Measurements from ENCODE around the gene PRKD2. TPM values are rescaled to one million over a fixed set of nuclear protein-coding genes. Genes with fewer than 3 reads are reported as not detected.

Gene PRKD2
- total and polyA plus RNA-seq, 10 of the 15 experiments (the other 5 are each of a cell fraction or from before 2014, with no cell fraction given): 2.3 to 98.8 (median 32.9) TPM

DNA sequence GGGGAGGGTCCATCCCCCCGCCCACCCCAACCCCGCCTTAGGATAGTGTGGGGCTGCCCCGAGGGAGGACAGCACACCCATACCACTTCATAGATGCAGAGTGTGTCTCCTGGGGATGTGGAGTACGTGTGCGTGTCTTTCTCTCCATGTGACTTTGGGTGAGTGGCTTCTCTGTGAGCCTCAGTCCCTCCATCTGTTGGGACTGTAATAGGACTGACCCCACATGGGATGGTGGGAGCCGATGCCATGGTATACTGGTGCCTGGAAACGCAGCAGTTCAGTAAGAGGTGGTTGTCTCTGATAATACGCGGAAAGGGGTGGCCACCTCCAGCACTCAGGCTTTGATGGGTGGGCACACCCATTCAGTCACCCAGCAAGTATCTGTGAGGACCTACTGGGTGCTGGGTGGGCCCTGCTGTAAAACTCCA is 816 bp upstream of the PRKD2 start:
- Histone ChIP-seq H3K4me2 (ENCODE audit: control insufficient read depth, insufficient read depth) (peak overlapping the region; percentile 77), H3K9ac (ENCODE audit: control insufficient read depth, insufficient read depth, low read length) (peak overlapping the region; percentile 82), H3K4me1 (ENCODE audit: control insufficient read depth, insufficient read depth, low read length) (peaks cover 30% of the 10 kb centered on the region), H3K27ac (ENCODE audit: control insufficient read depth, insufficient read depth) (peak overlapping the region; percentile 88), H4K20me1 (ENCODE audit: control insufficient read depth, insufficient read depth) (no peaks in the 10 kb centered on the region), H3K4me3 (peak overlapping the region; percentile 91), H3K27me3 (replicated peaks in 1 of 2; ENCODE audit: control insufficient read depth in 2 of 2, insufficient read depth in 2 of 2, low read length in 1 of 2) (no peaks in the 10 kb centered on the region), H3K36me3 (ENCODE audit: control insufficient read depth in 2 of 2, insufficient read depth in 2 of 2, low read length in 1 of 2) (peaks cover 4 to 24% of the 10 kb centered on the region in 2 experiments; a peak in 3 of 4 replicates), H2AFZ (ENCODE audit: control insufficient read depth, low read depth, low read length) (no peak overlapping the region), H3K9me3 (replicated peaks; ENCODE audit: control insufficient read depth, insufficient read depth, low read length) (no peaks in the 10 kb centered on the region), H3K79me2 (ENCODE audit: control insufficient read depth, insufficient read depth, low read length) (peaks cover 47% of the 10 kb centered on the region)
- ATAC-seq (peak; percentile 10), DNase-seq (ENCODE audit: low read depth, low spot score) (no peak), FAIRE-seq (no peak)
- POLR2A ChIA-PET: interaction anchor here (0.6 to 1.4 kb wide), 4 partner anchors 11 to 395 kb away, joined by 3 to 5 read pairs (median 4); partner anchors contain the start of genes DACT3 and ZC3H4
- in situ Hi-C loops (cut with MboI) (no loop called here), intact Hi-C loops (cut with micrococcal nuclease; ENCODE audit: unreplicated experiment) (loop anchor here (5.0 kb wide), 1 partner anchor 105 kb away; no protein-coding TSS in a partner anchor)
- SMC1A ChIA-PET (ENCODE audit: uncharacterized antibody, unreplicated experiment): interaction anchor here (0.8 to 1.3 kb wide), 6 partner anchors 11 to 107 kb away, joined by 3 to 4 read pairs (median 3); no protein-coding TSS in a partner anchor
- no TSS peak for BruUV-seq (replicated peaks)
- WGBS (ENCODE audit: insufficient coverage, insufficient replicate concordance, low lambda C conversion rate, missing lambda C conversion rate): 0% methylated on average over 9 of the region's 9 CpGs
- RAD21 ChIA-PET (ENCODE audit: unreplicated experiment): interaction anchor here (1.0 to 2.1 kb wide), 5 partner anchors 26 to 99 kb away, joined by 3 to 7 read pairs (median 4); partner anchors contain the start of genes DACT3 and FKRP
- CTCF ChIA-PET: interaction anchor here (1.2 to 1.3 kb wide), 2 partner anchors 13 to 14 kb away, joined by 5 to 8 read pairs; no protein-coding TSS in a partner anchor
- TF ChIP-seq E2F8 (IDR thresholded peaks at IDR 0.05; ENCODE audit: low read depth, partially characterized antibody) (no peak), CTCF (IDR thresholded peaks at IDR 0.05 in 2 of 3, conservative IDR thresholded peaks at IDR 0.05 in 1 of 3; ENCODE audit: control insufficient read depth in 2 of 3, extremely low read depth in 1 of 3, insufficient read depth in 1 of 3, low read depth in 3 of 3, low read length in 3 of 3) (no peak), CBX3 (IDR thresholded peaks at IDR 0.05; ENCODE audit: borderline replicate concordance, low read depth) (no peak), SMARCA5 (IDR thresholded peaks at IDR 0.05) (0 out of 2 replicates have a peak, but pooled peaks have one; percentile 13), CHD2 (IDR thresholded peaks at IDR 0.05; ENCODE audit: borderline replicate concordance, low read depth, low read length) (0 out of 2 replicates have a peak, but pooled peaks have one; percentile 11), WRNIP1 (IDR thresholded peaks at IDR 0.05; ENCODE audit: borderline replicate concordance, low read depth, low read length) (peak; percentile 41; the same call in 1 of the 2 replicates), BHLHE40 (IDR thresholded peaks at IDR 0.05; ENCODE audit: borderline replicate concordance in 1 of 2, low read depth in 2 of 2, low read length in 1 of 2) (no peak), POU2F2 (IDR thresholded peaks at IDR 0.05; ENCODE audit: borderline replicate concordance, low read depth, low read length) (no peak), KLF5 (IDR thresholded peaks at IDR 0.05; ENCODE audit: partially characterized antibody) (no peak)
- TF ChIP-seq, protein P1, sequence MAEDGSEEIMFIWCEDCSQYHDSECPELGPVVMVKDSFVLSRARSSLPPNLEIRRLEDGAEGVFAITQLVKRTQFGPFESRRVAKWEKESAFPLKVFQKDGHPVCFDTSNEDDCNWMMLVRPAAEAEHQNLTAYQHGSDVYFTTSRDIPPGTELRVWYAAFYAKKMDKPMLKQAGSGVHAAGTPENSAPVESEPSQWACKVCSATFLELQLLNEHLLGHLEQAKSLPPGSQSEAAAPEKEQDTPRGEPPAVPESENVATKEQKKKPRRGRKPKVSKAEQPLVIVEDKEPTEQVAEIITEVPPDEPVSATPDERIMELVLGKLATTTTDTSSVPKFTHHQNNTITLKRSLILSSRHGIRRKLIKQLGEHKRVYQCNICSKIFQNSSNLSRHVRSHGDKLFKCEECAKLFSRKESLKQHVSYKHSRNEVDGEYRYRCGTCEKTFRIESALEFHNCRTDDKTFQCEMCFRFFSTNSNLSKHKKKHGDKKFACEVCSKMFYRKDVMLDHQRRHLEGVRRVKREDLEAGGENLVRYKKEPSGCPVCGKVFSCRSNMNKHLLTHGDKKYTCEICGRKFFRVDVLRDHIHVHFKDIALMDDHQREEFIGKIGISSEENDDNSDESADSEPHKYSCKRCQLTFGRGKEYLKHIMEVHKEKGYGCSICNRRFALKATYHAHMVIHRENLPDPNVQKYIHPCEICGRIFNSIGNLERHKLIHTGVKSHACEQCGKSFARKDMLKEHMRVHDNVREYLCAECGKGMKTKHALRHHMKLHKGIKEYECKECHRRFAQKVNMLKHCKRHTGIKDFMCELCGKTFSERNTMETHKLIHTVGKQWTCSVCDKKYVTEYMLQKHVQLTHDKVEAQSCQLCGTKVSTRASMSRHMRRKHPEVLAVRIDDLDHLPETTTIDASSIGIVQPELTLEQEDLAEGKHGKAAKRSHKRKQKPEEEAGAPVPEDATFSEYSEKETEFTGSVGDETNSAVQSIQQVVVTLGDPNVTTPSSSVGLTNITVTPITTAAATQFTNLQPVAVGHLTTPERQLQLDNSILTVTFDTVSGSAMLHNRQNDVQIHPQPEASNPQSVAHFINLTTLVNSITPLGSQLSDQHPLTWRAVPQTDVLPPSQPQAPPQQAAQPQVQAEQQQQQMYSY (CRISPR knock-in tag; IDR thresholded peaks at IDR 0.05): no peak
- TF ChIP-seq, protein P2, sequence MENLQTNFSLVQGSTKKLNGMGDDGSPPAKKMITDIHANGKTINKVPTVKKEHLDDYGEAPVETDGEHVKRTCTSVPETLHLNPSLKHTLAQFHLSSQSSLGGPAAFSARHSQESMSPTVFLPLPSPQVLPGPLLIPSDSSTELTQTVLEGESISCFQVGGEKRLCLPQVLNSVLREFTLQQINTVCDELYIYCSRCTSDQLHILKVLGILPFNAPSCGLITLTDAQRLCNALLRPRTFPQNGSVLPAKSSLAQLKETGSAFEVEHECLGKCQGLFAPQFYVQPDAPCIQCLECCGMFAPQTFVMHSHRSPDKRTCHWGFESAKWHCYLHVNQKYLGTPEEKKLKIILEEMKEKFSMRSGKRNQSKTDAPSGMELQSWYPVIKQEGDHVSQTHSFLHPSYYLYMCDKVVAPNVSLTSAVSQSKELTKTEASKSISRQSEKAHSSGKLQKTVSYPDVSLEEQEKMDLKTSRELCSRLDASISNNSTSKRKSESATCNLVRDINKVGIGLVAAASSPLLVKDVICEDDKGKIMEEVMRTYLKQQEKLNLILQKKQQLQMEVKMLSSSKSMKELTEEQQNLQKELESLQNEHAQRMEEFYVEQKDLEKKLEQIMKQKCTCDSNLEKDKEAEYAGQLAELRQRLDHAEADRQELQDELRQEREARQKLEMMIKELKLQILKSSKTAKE (IDR thresholded peaks at IDR 0.05; ENCODE audit: low read depth, poor library complexity, severe bottlenecking): no peak

Measured in GM12878 (cell line).